ENCODE results near the gene ETNK1. TPM values are rescaled to one million over a fixed set of nuclear protein-coding genes. Genes with fewer than 3 reads are reported as not detected.
"Not testable (repeated sequence)": the region's sequence is repeated elsewhere in the genome, so short reads cannot be mapped to it uniquely, and the experiment has no call there.

ETNK1 gene
- total RNA-seq, 1 experiment from 2014 or later, result 124 TPM

- Mint-ChIP-seq H3K4me1 (ENCODE audit: low read depth, unreplicated experiment) (no peaks in the 10 kb centered on the region), H3K9me3 (ENCODE audit: low read depth, unreplicated experiment) (peaks cover 4% of the 10 kb centered on the region), H3K27me3 (ENCODE audit: unreplicated experiment) (no peaks in the 10 kb centered on the region), H3K36me3 (ENCODE audit: insufficient read depth, unreplicated experiment) (peaks cover 30% of the 10 kb centered on the region), H3K4me3 (ENCODE audit: low read depth, unreplicated experiment) (no peak overlapping the region), H3K27ac (ENCODE audit: unreplicated experiment) (no peak overlapping the region)
- DNase-seq, result no peak
- CTCF ChIA-PET, result no interaction called here
- no TSS peak for BruUV-seq (replicated peaks)
- no peak for TF ChIP-seq CTCF (IDR thresholded peaks at IDR 0.05; ENCODE audit: unreplicated experiment)
- intact Hi-C loops (cut with micrococcal nuclease; ENCODE audit: unreplicated experiment), result no loop called here
Observed at GRCh38 chr12:22691319-22691718, 66.3 kb downstream of the ETNK1 start.

DNA sequence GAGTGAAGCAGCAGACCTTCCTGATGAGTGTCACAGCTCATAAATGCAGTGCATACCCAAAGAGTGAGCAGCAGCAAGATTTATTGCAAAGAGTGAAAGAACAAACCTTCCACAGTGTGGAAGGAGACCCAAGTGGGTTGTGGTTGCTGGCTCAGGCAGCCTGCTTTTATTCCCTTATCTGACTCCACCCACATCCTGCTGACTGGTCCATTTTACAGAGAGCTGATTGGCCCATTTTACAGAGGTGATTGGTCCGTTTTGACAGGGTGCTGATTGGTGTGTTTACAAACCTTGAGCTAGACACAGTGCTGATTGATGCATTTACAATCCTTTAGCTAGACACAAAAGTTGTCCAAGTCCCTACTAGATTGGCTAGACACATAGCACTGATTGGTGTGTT is 67.5 kb downstream of the ETNK1 start:
- H3K36me3 Mint-ChIP-seq (ENCODE audit: insufficient read depth, unreplicated experiment), result peaks cover 22% of the 10 kb centered on the region
- H3K4me3 Mint-ChIP-seq (ENCODE audit: low read depth, unreplicated experiment); intact Hi-C loops (cut with micrococcal nuclease; ENCODE audit: unreplicated experiment); H3K4me1 Mint-ChIP-seq (ENCODE audit: low read depth, unreplicated experiment); CTCF ChIA-PET; H3K27ac Mint-ChIP-seq (ENCODE audit: unreplicated experiment); DNase-seq; H3K27me3 Mint-ChIP-seq (ENCODE audit: unreplicated experiment); BruUV-seq (replicated peaks); H3K9me3 Mint-ChIP-seq (ENCODE audit: low read depth, unreplicated experiment): not testable (repeated sequence)

DNA sequence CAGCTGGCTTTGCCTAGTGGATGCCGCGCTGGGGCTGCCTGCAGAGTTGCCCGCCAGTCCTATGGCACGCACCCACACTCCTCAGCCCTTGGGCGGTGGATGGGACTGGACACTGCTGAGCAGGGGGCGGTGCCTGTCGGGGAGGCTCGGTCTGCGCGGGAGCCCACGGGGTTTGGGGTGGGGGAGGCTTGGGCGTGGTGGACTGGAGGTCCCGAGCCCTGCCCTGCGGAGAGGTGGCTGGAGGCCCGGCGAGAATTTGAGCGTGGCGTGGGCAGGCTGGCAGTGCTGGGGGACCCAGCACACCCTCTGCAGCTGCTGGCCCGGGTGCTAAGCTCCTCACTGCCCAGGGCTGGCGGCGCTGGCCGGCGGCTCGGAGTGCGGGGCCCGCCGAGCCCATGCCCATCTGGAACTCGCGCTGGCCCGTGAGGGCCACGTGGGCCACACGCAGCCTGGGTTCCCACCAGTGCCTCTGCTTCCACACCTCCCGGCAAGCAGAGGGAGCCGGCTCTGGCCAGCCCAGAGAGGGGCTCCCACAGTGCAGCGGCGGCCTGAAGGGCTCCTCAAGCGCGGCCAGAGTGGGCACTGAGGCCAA is 68.1 kb downstream of the ETNK1 start:
- Mint-ChIP-seq H3K27me3 (ENCODE audit: unreplicated experiment) (no peaks in the 10 kb centered on the region), H3K4me3 (ENCODE audit: low read depth, unreplicated experiment) (no peak overlapping the region), H3K4me1 (ENCODE audit: low read depth, unreplicated experiment) (no peaks in the 10 kb centered on the region), H3K9me3 (ENCODE audit: low read depth, unreplicated experiment) (peaks cover 4% of the 10 kb centered on the region), H3K36me3 (ENCODE audit: insufficient read depth, unreplicated experiment) (peaks cover 22% of the 10 kb centered on the region), H3K27ac (ENCODE audit: unreplicated experiment) (no peak overlapping the region)
- no peak for TF ChIP-seq CTCF (IDR thresholded peaks at IDR 0.05; ENCODE audit: unreplicated experiment)
- no peak for DNase-seq
- BruUV-seq (replicated peaks), result no TSS peak
- intact Hi-C loops (cut with micrococcal nuclease; ENCODE audit: unreplicated experiment), result no loop called here
- CTCF ChIA-PET, result no interaction called here

DNA sequence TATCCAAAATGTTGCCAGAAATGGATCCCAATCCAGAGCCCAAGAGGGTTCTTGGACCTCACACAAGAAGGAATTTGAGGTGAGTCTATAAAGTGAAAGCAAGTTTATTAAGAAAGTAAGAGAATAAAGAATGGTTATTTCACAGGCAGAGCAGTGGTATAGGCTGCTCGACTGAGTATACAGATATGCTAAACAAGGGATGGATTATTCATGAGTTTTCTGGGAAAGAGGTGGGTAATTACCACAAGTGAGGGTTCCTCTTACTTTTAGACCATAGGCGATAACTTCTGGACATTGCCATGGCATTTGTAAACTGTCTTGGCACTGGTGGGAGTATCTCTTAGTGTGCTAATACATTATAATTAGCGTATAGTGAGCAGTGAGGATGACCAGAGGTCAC is 73.6 kb downstream of the ETNK1 start:
- H3K9me3 Mint-ChIP-seq (ENCODE audit: low read depth, unreplicated experiment), result peaks cover 4% of the 10 kb centered on the region
- DNase-seq, result no peak
- BruUV-seq (replicated peaks), result no TSS peak
- H3K27me3 Mint-ChIP-seq (ENCODE audit: unreplicated experiment), result no peaks in the 10 kb centered on the region
- no peak for TF ChIP-seq CTCF (IDR thresholded peaks at IDR 0.05; ENCODE audit: unreplicated experiment)
- CTCF ChIA-PET, result no interaction called here
- peaks cover 12% of the 10 kb centered on the region for H3K4me1 Mint-ChIP-seq (ENCODE audit: low read depth, unreplicated experiment)
- intact Hi-C loops (cut with micrococcal nuclease; ENCODE audit: unreplicated experiment), result no loop called here
- no peak overlapping the region for H3K27ac Mint-ChIP-seq (ENCODE audit: unreplicated experiment)
- no peak overlapping the region for H3K4me3 Mint-ChIP-seq (ENCODE audit: low read depth, unreplicated experiment)
- peaks cover 10% of the 10 kb centered on the region for H3K36me3 Mint-ChIP-seq (ENCODE audit: insufficient read depth, unreplicated experiment)

DNA sequence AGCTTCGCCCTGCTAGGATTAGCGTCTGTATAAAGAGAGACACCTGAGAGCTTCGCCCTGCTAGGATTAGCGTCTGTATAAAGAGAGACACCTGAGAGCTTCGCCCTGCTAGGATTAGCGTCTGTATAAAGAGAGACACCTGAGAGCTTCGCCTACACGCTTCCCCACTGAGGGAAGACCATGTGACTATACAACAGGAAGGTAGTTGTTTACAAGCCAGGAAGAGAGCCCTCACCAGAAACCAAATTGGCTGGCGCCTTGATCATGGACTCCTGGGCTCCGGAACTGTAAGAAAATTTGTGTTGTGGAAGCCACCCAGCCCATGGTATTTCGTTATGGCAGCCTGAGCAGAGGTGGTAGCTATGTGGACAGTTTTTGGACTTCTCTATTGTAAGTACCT is 74.7 kb downstream of the ETNK1 start:
- DNase-seq; H3K27me3 Mint-ChIP-seq (ENCODE audit: unreplicated experiment); CTCF ChIA-PET; H3K36me3 Mint-ChIP-seq (ENCODE audit: insufficient read depth, unreplicated experiment); H3K27ac Mint-ChIP-seq (ENCODE audit: unreplicated experiment); BruUV-seq (replicated peaks); H3K9me3 Mint-ChIP-seq (ENCODE audit: low read depth, unreplicated experiment); intact Hi-C loops (cut with micrococcal nuclease; ENCODE audit: unreplicated experiment); H3K4me3 Mint-ChIP-seq (ENCODE audit: low read depth, unreplicated experiment): not testable (repeated sequence)
- peaks cover 12% of the 10 kb centered on the region for H3K4me1 Mint-ChIP-seq (ENCODE audit: low read depth, unreplicated experiment)

All from Calu3 (cell line).